Calu3 (cell line): ENCODE measurements around the gene RAB3GAP2. TPM values are rescaled to one million over a fixed set of nuclear protein-coding genes. Genes with fewer than 3 reads are reported as not detected.
"Not testable (repeated sequence)": the region's sequence is repeated elsewhere in the genome, so short reads cannot be mapped to it uniquely, and the experiment has no call there.

Experiments used
- BruUV-seq: library from RNA; stranded (reverse); fragments of 400-500 nt; replicated peaks from 2 replicates; lab custom pipeline; 2021; lab: Mats Ljungman, UMichigan
- CTCF ChIA-PET: fragments of 300-600 bp; sonication (Branson Sonifier 250); formaldehyde crosslinking; loops from one replicate; lab custom pipeline; 2022; ENCODE audit warnings: antibody characterized with exemption; lab: Charles Lee
- DNase-seq: peaks from one replicate; pipeline ENCODE4 v3.0.0; 2022
- H3K27ac Mint-ChIP-seq: one replicate; pipeline ENCODE4 v1.8.0; 2022; ENCODE audit warnings: mixed read lengths; ENCODE audit not compliant: unreplicated experiment
- H3K27me3 Mint-ChIP-seq: one replicate; pipeline ENCODE4 v1.8.0; 2022; ENCODE audit warnings: mixed read lengths; ENCODE audit not compliant: unreplicated experiment
- H3K36me3 Mint-ChIP-seq: one replicate; pipeline ENCODE4 v1.8.0; 2022; ENCODE audit warnings: mild to moderate bottlenecking, moderate library complexity, mixed read lengths; ENCODE audit not compliant: insufficient read depth, unreplicated experiment
- H3K4me1 Mint-ChIP-seq: one replicate; pipeline ENCODE4 v1.8.0; 2022; ENCODE audit warnings: mild to moderate bottlenecking, low read depth, mixed read lengths; ENCODE audit not compliant: unreplicated experiment
- H3K4me3 Mint-ChIP-seq: one replicate; pipeline ENCODE4 v1.8.0; 2022; ENCODE audit warnings: mild to moderate bottlenecking, low read depth, moderate library complexity, mixed read lengths; ENCODE audit not compliant: unreplicated experiment
- H3K9me3 Mint-ChIP-seq: one replicate; pipeline ENCODE4 v1.8.0; 2022; ENCODE audit warnings: low read depth, mixed read lengths; ENCODE audit not compliant: unreplicated experiment
- CTCF ChIP-seq: fragments of 200-600 bp; IDR thresholded peaks from one replicate; pipeline ENCODE4 v1.8.0; 2022; ENCODE audit warnings: antibody characterized with exemption; ENCODE audit not compliant: unreplicated experiment
- intact Hi-C: fragments of 100-400 bp; cut with micrococcal nuclease; formaldehyde crosslinking; loops from one replicate; pipeline ENCODE4 v1.10.0; 2022; ENCODE audit not compliant: unreplicated experiment
- microRNA-seq: library from miRNA; unstranded; fragments of <30 nt; microRNA quantifications from one replicate; pipeline ENCODE4 v1.2.0, GENCODE V29; 2022
- total RNA-seq: library from RNA; stranded (reverse); gene quantifications from 2 replicates; pipeline ENCODE4 v1.2.3, GENCODE V29; 2022

The RAB3GAP2 gene
- total RNA-seq, 1 experiment from 2014 or later: 48.0 TPM

- Mint-ChIP-seq H3K9me3 (no peaks in the 10 kb centered on the region), H3K27ac (peak overlapping the region; percentile 81), H3K4me3 (peak overlapping the region; percentile 28), H3K36me3 (peaks cover 35% of the 10 kb centered on the region), H3K27me3 (no peaks in the 10 kb centered on the region), H3K4me1 (peaks cover 24% of the 10 kb centered on the region)
- no peak for TF ChIP-seq CTCF
- CTCF ChIA-PET: no interaction called here
- peak; percentile 19 for DNase-seq
- intact Hi-C loops: loop anchor here (5.0 kb wide), 1 partner anchor 127 kb away; no protein-coding TSS in a partner anchor
- no TSS peak for BruUV-seq
These were observed 153.2 kb downstream of the RAB3GAP2 start for GRCh38 chr1:220119043-220119512.

- peaks cover 54% of the 10 kb centered on the region for H3K36me3 Mint-ChIP-seq
- H3K27me3 Mint-ChIP-seq: no peaks in the 10 kb centered on the region
- intact Hi-C loops: no loop called here
- H3K9me3 Mint-ChIP-seq: no peaks in the 10 kb centered on the region
- no peak for DNase-seq
- CTCF ChIA-PET: interaction anchor here (0.8 to 1.0 kb wide), 2 partner anchors 8 to 122 kb away, joined by 3 to 4 read pairs; no protein-coding TSS in a partner anchor
- H3K4me1 Mint-ChIP-seq: no peaks in the 10 kb centered on the region
- no peak overlapping the region for H3K27ac Mint-ChIP-seq
- TF ChIP-seq CTCF: peak; percentile 26
- no peak overlapping the region for H3K4me3 Mint-ChIP-seq
- BruUV-seq: no TSS peak
These were observed 159.0 kb downstream of the RAB3GAP2 start for GRCh38 chr1:220113136-220113695.

GRCh38 chr1:220112600-220112999 lies 159.7 kb downstream of the RAB3GAP2 start:
- H3K4me1 Mint-ChIP-seq: not testable (repeated sequence)
- CTCF ChIA-PET: interaction anchor here (0.6 to 1.0 kb wide), 5 partner anchors 9 to 690 kb away, joined by 3 to 8 read pairs (median 5); no protein-coding TSS in a partner anchor

GRCh38 chr1:220110473-220110872 lies 161.8 kb downstream of the RAB3GAP2 start:
- peaks cover 63% of the 10 kb centered on the region for H3K36me3 Mint-ChIP-seq
- H3K4me1 Mint-ChIP-seq, H3K27me3 Mint-ChIP-seq, H3K9me3 Mint-ChIP-seq, CTCF ChIA-PET, intact Hi-C loops, DNase-seq, H3K4me3 Mint-ChIP-seq, BruUV-seq, H3K27ac Mint-ChIP-seq: not testable (repeated sequence)

More at GRCh38 chr1:220112600-220112999, 159.7 kb downstream of the RAB3GAP2 start:
- BruUV-seq, H3K27ac Mint-ChIP-seq, DNase-seq, H3K9me3 Mint-ChIP-seq, H3K27me3 Mint-ChIP-seq, intact Hi-C loops, H3K4me3 Mint-ChIP-seq: not testable (repeated sequence)
- peaks cover 59% of the 10 kb centered on the region for H3K36me3 Mint-ChIP-seq

- Mint-ChIP-seq H3K27me3 (no peaks in the 10 kb centered on the region), H3K36me3 (peaks cover 67% of the 10 kb centered on the region), H3K9me3 (no peaks in the 10 kb centered on the region), H3K27ac (no peak overlapping the region), H3K4me3 (no peak overlapping the region), H3K4me1 (peaks cover 13% of the 10 kb centered on the region)
- intact Hi-C loops: no loop called here
- BruUV-seq: no TSS peak
- CTCF ChIA-PET: interaction anchor here (0.6 to 0.7 kb wide), 2 partner anchors 20 to 1907 kb away, joined by 3 read pairs; no protein-coding TSS in a partner anchor
- DNase-seq: no peak
- no peak for TF ChIP-seq CTCF
These were observed 172.4 kb downstream of the RAB3GAP2 start for GRCh38 chr1:220099826-220100225.

Small RNA genes lying within 50 kb of the gene (microRNA-seq; reads per million reads assigned to microRNA genes)
- gene MIR194-1: 33.1 reads per million, percentile 51 among the genes with 10 or more reads in this experiment
- 57.7 reads per million, percentile 58 among the genes with 10 or more reads in this experiment for gene MIR215
- gene MIR664A: 201 reads per million, percentile 71 among the genes with 10 or more reads in this experiment

Other genes with a start within 250 kb of the RAB3GAP2 start
- 143 and 155 TPM in 2 replicates for gene EPRS1, start 225.9 kb downstream of the RAB3GAP2 start, total RNA-seq
- gene BPNT1, start 182.7 kb downstream of the RAB3GAP2 start, total RNA-seq: 46.9 and 49.9 TPM in 2 replicates
- 95.5 and 104 TPM in 2 replicates for gene IARS2, start 178.3 kb downstream of the RAB3GAP2 start, total RNA-seq